Activated CD4-positive, alpha-beta memory T cell treated with anti-CD3 and anti-CD28 coated beads for 36 hours (primary cell): ENCODE data around the gene CRYZ. TPM values are rescaled to one million over a fixed set of nuclear protein-coding genes. Genes with fewer than 3 reads are reported as not detected.

Experiments used
- CTCF ChIA-PET: fragments of 350-600 bp; sonication (Branson Sonifier 250); formaldehyde crosslinking; loops from one replicate; lab custom pipeline; 2021; ENCODE audit warnings: antibody characterized with exemption, inconsistent platforms; lab: Charles Lee
- POLR2A ChIA-PET: fragments of 350-600 bp; sonication (Branson Sonifier 250); formaldehyde crosslinking; loops from one replicate; lab custom pipeline; 2021; ENCODE audit warnings: antibody characterized with exemption; lab: Charles Lee
- DNase-seq: peaks from one replicate; pipeline ENCODE4 v3.0.0-alpha.2; 2020
- H3K27ac Mint-ChIP-seq: one replicate; pipeline ENCODE4 v1.8.0; 2021; ENCODE audit warnings: mixed read lengths
- H3K27me3 Mint-ChIP-seq: one replicate; pipeline ENCODE4 v1.8.0; 2021; ENCODE audit warnings: mixed read lengths
- H3K36me3 Mint-ChIP-seq: one replicate; pipeline ENCODE4 v1.8.0; 2021; ENCODE audit warnings: mixed read lengths
- H3K4me1 Mint-ChIP-seq: one replicate; pipeline ENCODE4 v1.8.0; 2021; ENCODE audit warnings: low read depth, mixed read lengths
- H3K4me3 Mint-ChIP-seq: one replicate; pipeline ENCODE4 v1.8.0; 2021; ENCODE audit warnings: mild to moderate bottlenecking, mixed read lengths
- H3K9me3 Mint-ChIP-seq: one replicate; pipeline ENCODE4 v1.8.0; 2021; ENCODE audit warnings: mixed read lengths
- intact Hi-C: fragments of 100-400 bp; cut with micrococcal nuclease; formaldehyde crosslinking; loops from one replicate; pipeline ENCODE4 v1.15.1; 2023
- total RNA-seq, 2 experiments: library from RNA; stranded (reverse); gene quantifications; one replicate each; pipeline ENCODE4 v1.2.3, GENCODE V29; 2021

CRYZ gene
- total RNA-seq, 2 experiments from 2014 or later: 22.0 to 22.5 TPM

DNA sequence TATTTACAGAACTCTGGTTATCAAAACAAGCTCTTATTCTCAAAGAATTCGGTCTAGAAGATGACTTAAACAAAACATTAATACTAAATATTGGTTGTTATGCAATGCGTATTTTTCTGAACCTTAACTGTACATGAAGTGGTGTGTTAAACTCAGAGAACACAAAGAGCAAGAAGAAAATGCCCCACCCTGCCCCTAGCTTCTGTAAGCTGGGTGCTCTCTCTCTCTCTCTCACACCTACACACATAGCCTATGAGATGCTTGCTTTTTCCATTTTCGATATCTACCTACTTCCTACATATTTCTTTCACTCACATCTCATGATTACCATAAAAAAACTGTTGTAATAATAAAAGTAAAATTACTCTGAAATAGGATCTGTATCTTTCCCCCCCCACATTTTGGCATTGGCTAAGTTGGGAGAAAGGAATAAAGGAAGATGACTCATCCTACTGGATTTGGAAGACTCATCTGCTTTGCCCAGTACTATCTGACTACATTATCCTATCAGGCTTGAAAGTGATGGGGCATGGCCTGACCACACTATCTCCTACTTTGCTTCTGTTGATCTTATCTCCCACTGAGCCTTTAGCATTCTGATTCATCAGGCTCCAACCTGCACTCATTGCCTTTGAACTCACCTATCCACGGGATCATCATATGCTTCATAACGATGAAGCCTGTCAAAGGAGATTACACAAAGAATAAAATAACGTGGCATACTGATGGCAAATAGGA lies 2.9 kb downstream of the CRYZ start:
- Mint-ChIP-seq H3K36me3 (peaks cover 35% of the 10 kb centered on the region), H3K27me3 (no peaks in the 10 kb centered on the region), H3K4me1 (peaks cover 41% of the 10 kb centered on the region), H3K9me3 (peaks cover 21% of the 10 kb centered on the region), H3K27ac (no peak overlapping the region), H3K4me3 (no peak overlapping the region)
- peak; percentile 26 for DNase-seq
- intact Hi-C loops: loop anchor here (5.0 kb wide), 2 partner anchors 48 to 1057 kb away; partner anchors contain the start of gene RABGGTB
- ChIA-PET POLR2A (no interaction called here), CTCF (no interaction called here)

- ChIA-PET POLR2A (no interaction called here), CTCF (interaction anchor here (0.6 to 1.4 kb wide), 2 partner anchors 43 to 215 kb away, joined by 3 read pairs; no protein-coding TSS in a partner anchor)
- DNase-seq: no peak
- Mint-ChIP-seq H3K9me3 (peaks cover 24% of the 10 kb centered on the region), H3K27ac (no peak overlapping the region), H3K27me3 (no peaks in the 10 kb centered on the region), H3K4me1 (peaks cover 30% of the 10 kb centered on the region), H3K36me3 (peaks cover 41% of the 10 kb centered on the region), H3K4me3 (no peak overlapping the region)
- intact Hi-C loops: no loop called here
These were observed 4.1 kb downstream of the CRYZ start for GRCh38 chr1:74728736-74729135.

GRCh38 chr1:74726063-74726462 lies 6.8 kb downstream of the CRYZ start:
- DNase-seq: no peak
- H3K4me1 Mint-ChIP-seq: peaks cover 22% of the 10 kb centered on the region
- no peaks in the 10 kb centered on the region for H3K27me3 Mint-ChIP-seq
- ChIA-PET CTCF (no interaction called here), POLR2A (no interaction called here)
- intact Hi-C loops: no loop called here
- H3K9me3 Mint-ChIP-seq: peaks cover 24% of the 10 kb centered on the region
- no peak overlapping the region for H3K27ac Mint-ChIP-seq
- H3K4me3 Mint-ChIP-seq: no peak overlapping the region
- H3K36me3 Mint-ChIP-seq: peaks cover 56% of the 10 kb centered on the region

DNA sequence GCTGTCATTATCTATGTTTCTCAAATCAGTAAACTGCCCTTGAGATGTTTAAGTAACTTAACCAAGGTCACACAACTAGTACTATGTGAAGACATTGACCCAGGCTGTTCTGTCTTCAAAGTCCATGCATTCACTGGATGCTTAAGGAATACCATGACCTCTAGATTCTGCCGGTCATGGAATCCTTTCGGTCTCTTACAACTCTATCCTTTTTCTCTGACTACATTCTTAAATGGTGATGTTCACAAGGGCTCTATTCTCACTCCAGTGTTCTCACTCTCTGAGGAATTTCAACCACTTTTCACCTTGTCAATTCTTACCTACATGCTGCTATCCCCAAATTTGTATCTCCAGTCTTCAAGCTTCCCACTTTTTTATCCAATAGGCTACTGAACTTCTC lies 15.2 kb downstream of the CRYZ start:
- no peak for DNase-seq
- H3K27me3 Mint-ChIP-seq: no peaks in the 10 kb centered on the region
- H3K4me1 Mint-ChIP-seq: no peaks in the 10 kb centered on the region
- no peaks in the 10 kb centered on the region for H3K9me3 Mint-ChIP-seq
- POLR2A ChIA-PET: no interaction called here
- CTCF ChIA-PET: no interaction called here
- no peak overlapping the region for H3K27ac Mint-ChIP-seq
- H3K4me3 Mint-ChIP-seq: no peak overlapping the region
- intact Hi-C loops: no loop called here
- H3K36me3 Mint-ChIP-seq: peaks cover 20% of the 10 kb centered on the region

DNA sequence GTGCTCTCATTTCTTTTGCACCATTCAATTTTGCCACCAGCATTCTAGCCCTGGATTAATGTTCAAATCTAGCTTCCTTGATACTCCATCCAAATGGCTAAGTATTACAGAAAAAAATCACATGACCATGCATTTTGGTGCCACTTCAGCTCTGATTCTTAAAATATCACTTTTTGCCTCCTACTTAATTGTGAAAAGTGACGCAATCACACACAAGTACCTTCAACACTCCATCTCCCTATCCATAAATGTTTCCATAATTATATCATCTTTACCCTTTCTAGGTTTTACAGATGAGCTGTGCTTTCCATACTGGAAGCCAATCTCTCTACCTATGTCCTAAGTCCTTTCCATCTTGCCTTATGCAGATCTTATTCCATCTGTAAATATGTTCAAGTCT lies 16.0 kb downstream of the CRYZ start:
- no peak overlapping the region for H3K4me3 Mint-ChIP-seq
- H3K36me3 Mint-ChIP-seq: peaks cover 21% of the 10 kb centered on the region
- H3K27ac Mint-ChIP-seq: no peak overlapping the region
- no peaks in the 10 kb centered on the region for H3K9me3 Mint-ChIP-seq
- H3K4me1 Mint-ChIP-seq: no peaks in the 10 kb centered on the region
- CTCF ChIA-PET: interaction anchor here (0.7 kb wide), 1 partner anchor 17 kb away, joined by 3 read pairs; no protein-coding TSS in a partner anchor
- intact Hi-C loops: no loop called here
- POLR2A ChIA-PET: no interaction called here
- H3K27me3 Mint-ChIP-seq: no peaks in the 10 kb centered on the region
- no peak for DNase-seq

DNA sequence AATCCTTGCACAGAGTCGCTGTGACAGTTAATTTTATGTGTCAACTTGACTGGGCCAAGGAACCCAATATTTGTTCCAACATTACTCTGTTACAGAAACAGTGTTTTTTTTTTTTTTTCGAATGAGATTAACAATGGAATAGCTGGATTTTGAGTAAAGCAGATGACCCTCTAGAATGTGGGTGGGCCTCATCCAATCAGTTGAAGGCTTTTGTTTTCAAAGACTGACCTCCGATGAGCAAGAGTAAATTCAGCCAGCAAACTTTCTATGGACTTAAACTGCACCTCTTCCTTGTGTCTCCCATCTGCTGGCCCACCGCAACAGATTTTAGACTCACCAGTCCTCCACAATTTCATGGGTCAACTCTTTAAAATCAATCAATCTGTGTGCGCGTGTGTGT lies 17.0 kb downstream of the CRYZ start:
- ChIA-PET POLR2A (no interaction called here), CTCF (no interaction called here)
- intact Hi-C loops: no loop called here
- H3K27ac Mint-ChIP-seq: no peak overlapping the region
- H3K4me3 Mint-ChIP-seq: no peak overlapping the region
- no peaks in the 10 kb centered on the region for H3K4me1 Mint-ChIP-seq
- no peak for DNase-seq
- no peaks in the 10 kb centered on the region for H3K9me3 Mint-ChIP-seq
- peaks cover 17% of the 10 kb centered on the region for H3K36me3 Mint-ChIP-seq
- H3K27me3 Mint-ChIP-seq: no peaks in the 10 kb centered on the region

DNA sequence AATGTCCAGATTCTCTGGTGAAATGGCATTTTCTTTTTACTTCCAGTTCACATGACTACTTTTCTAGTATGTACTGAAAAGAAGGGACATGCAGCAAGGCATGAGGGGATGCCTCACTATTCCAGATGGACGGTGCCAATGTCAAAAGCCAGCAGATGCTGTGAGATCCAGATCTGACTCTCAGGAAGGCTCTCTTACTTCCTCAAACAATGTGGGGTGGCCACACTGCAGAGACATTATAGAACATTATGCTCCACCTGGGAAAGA lies 17.7 kb downstream of the CRYZ start:
- no peak for DNase-seq
- intact Hi-C loops: no loop called here
- Mint-ChIP-seq H3K9me3 (no peaks in the 10 kb centered on the region), H3K27ac (no peak overlapping the region), H3K27me3 (no peaks in the 10 kb centered on the region), H3K4me1 (no peaks in the 10 kb centered on the region), H3K36me3 (peaks cover 18% of the 10 kb centered on the region), H3K4me3 (no peak overlapping the region)
- POLR2A ChIA-PET: no interaction called here
- CTCF ChIA-PET: interaction anchor here (1.0 kb wide), 1 partner anchor 26 kb away, joined by 4 read pairs; no protein-coding TSS in a partner anchor

GRCh38 chr1:74714429-74715235 lies 18.2 kb downstream of the CRYZ start:
- Mint-ChIP-seq H3K36me3 (peaks cover 19% of the 10 kb centered on the region), H3K9me3 (no peaks in the 10 kb centered on the region), H3K4me3 (no peak overlapping the region), H3K27ac (no peak overlapping the region), H3K4me1 (no peaks in the 10 kb centered on the region), H3K27me3 (no peaks in the 10 kb centered on the region)
- no peak for DNase-seq
- ChIA-PET POLR2A (no interaction called here), CTCF (interaction anchor here (0.7 to 1.4 kb wide), 3 partner anchors 19 to 59 kb away, joined by 3 to 5 read pairs (median 4); partner anchors contain the start of genes CRYZ and TYW3)
- intact Hi-C loops: no loop called here

- Mint-ChIP-seq H3K27ac (no peak overlapping the region), H3K9me3 (no peaks in the 10 kb centered on the region), H3K4me3 (no peak overlapping the region), H3K4me1 (no peaks in the 10 kb centered on the region), H3K27me3 (no peaks in the 10 kb centered on the region), H3K36me3 (peaks cover 22% of the 10 kb centered on the region)
- POLR2A ChIA-PET: no interaction called here
- CTCF ChIA-PET: interaction anchor here (0.7 to 1.4 kb wide), 2 partner anchors 19 to 60 kb away, joined by 3 to 5 read pairs; partner anchors contain the start of genes CRYZ and TYW3
- intact Hi-C loops: no loop called here
- DNase-seq: no peak
These were observed 19.0 kb downstream of the CRYZ start for GRCh38 chr1:74713849-74714248.

- no peak overlapping the region for H3K4me3 Mint-ChIP-seq
- H3K27ac Mint-ChIP-seq: no peak overlapping the region
- intact Hi-C loops: no loop called here
- no peak for DNase-seq
- POLR2A ChIA-PET: no interaction called here
- peaks cover 25% of the 10 kb centered on the region for H3K36me3 Mint-ChIP-seq
- H3K9me3 Mint-ChIP-seq: no peaks in the 10 kb centered on the region
- no peaks in the 10 kb centered on the region for H3K27me3 Mint-ChIP-seq
- no peaks in the 10 kb centered on the region for H3K4me1 Mint-ChIP-seq
- CTCF ChIA-PET: interaction anchor here (0.7 to 1.3 kb wide), 3 partner anchors 10 to 88 kb away, joined by 3 to 4 read pairs (median 3); no protein-coding TSS in a partner anchor
These were observed 20.0 kb downstream of the CRYZ start for GRCh38 chr1:74712881-74713280.

GRCh38 chr1:74703386-74704182 lies 29.3 kb downstream of the CRYZ start:
- intact Hi-C loops: no loop called here
- DNase-seq: no peak
- Mint-ChIP-seq H3K4me1 (no peaks in the 10 kb centered on the region), H3K4me3 (no peak overlapping the region), H3K27ac (no peak overlapping the region), H3K9me3 (no peaks in the 10 kb centered on the region), H3K27me3 (no peaks in the 10 kb centered on the region), H3K36me3 (peaks cover 17% of the 10 kb centered on the region)
- CTCF ChIA-PET: interaction anchor here (1.1 to 1.7 kb wide), 2 partner anchors 14 to 16 kb away, joined by 3 to 8 read pairs; no protein-coding TSS in a partner anchor
- POLR2A ChIA-PET: no interaction called here

DNA sequence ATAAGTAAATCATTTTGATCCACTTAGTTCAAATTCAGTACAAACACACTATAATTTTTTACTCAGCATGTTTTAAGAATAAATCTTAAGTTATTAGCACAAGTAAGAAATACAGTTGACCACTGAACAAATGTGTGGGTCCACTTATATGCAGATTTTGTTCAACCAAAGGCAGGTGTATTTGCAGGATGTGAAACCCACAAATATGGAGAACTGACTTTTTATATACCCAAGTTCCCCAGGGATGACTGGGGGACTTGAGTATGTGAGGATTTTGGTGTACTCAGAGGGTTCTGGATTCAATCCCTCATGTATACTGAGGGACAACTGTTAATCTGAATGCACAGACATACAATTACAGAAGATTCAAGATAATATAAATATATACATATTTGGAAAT lies 33.5 kb downstream of the CRYZ start:
- Mint-ChIP-seq H3K36me3 (peaks cover 11% of the 10 kb centered on the region), H3K4me3 (no peak overlapping the region), H3K27ac (no peak overlapping the region), H3K27me3 (no peaks in the 10 kb centered on the region), H3K4me1 (no peaks in the 10 kb centered on the region), H3K9me3 (no peaks in the 10 kb centered on the region)
- DNase-seq: no peak
- intact Hi-C loops: no loop called here
- ChIA-PET CTCF (interaction anchor here (0.6 to 1.6 kb wide), 3 partner anchors 10 to 76 kb away, joined by 3 to 16 read pairs (median 6); no protein-coding TSS in a partner anchor), POLR2A (no interaction called here)
